Caco-2 (cell line): ENCODE data around the gene SMLR1. TPM values are rescaled to one million over a fixed set of nuclear protein-coding genes. Genes with fewer than 3 reads are reported as not detected.
"Not testable (repeated sequence)": the region's sequence is repeated elsewhere in the genome, so short reads cannot be mapped to it uniquely, and the experiment has no call there.

Experiments used
- BruUV-seq: library from RNA; stranded (reverse); fragments of 400-500 nt; replicated peaks from 2 replicates; lab custom pipeline; 2021; lab: Mats Ljungman, UMichigan
- CTCF ChIA-PET: fragments of 300-600 bp; sonication (Branson Sonifier 250); formaldehyde crosslinking; loops from one replicate; lab custom pipeline; 2022; ENCODE audit warnings: antibody characterized with exemption; lab: Charles Lee
- POLR2A ChIA-PET: fragments of 300-600 bp; sonication (Branson Sonifier 250); formaldehyde crosslinking; loops from one replicate; lab custom pipeline; 2022; ENCODE audit warnings: antibody characterized with exemption; lab: Charles Lee
- DNase-seq, 2 experiments: peaks; one replicate each; pipeline versions ENCODE4 v3.0.0 to v3.0.0-alpha.2; 2020 to 2022
- H3K27me3 ChIP-seq: replicated peaks from 2 replicates; pipeline ENCODE4 v1.6.0; 2011; ENCODE audit warnings: low read length; ENCODE audit not compliant: control insufficient read depth, insufficient read depth
- H3K36me3 ChIP-seq: 2 replicates; pipeline ENCODE4 v1.5.1; 2011; ENCODE audit warnings: low read length; ENCODE audit not compliant: control insufficient read depth, insufficient read depth
- H3K4me1 ChIP-seq: fragments of 250-450 bp; sonication (Bioruptor Pico); 2 replicates; pipeline ENCODE4 v1.5.1; 2020; ENCODE audit warnings: mild to moderate bottlenecking
- H3K4me3 ChIP-seq: 2 replicates; pipeline ENCODE4 v1.5.1; 2011; ENCODE audit warnings: low read depth, mild to moderate bottlenecking, control low read depth, low read length
- H3K9me3 ChIP-seq: fragments of 250-450 bp; sonication (Bioruptor Pico); 2 replicates; pipeline ENCODE4 v1.5.1; 2020; ENCODE audit warnings: mild to moderate bottlenecking, moderate library complexity
- H3K27ac Mint-ChIP-seq: one replicate; pipeline ENCODE4 v1.8.0; 2022; ENCODE audit warnings: mixed read lengths; ENCODE audit not compliant: unreplicated experiment
- H3K27me3 Mint-ChIP-seq: one replicate; pipeline ENCODE4 v1.8.0; 2022; ENCODE audit warnings: mixed read lengths; ENCODE audit not compliant: insufficient read depth, unreplicated experiment
- H3K36me3 Mint-ChIP-seq: one replicate; pipeline ENCODE4 v1.8.0; 2022; ENCODE audit warnings: mild to moderate bottlenecking, mixed read lengths; ENCODE audit not compliant: insufficient read depth, unreplicated experiment
- H3K4me1 Mint-ChIP-seq: one replicate; pipeline ENCODE4 v1.8.0; 2022; ENCODE audit warnings: low read depth, mixed read lengths; ENCODE audit not compliant: unreplicated experiment
- H3K4me3 Mint-ChIP-seq: one replicate; pipeline ENCODE4 v1.8.0; 2022; ENCODE audit warnings: mild to moderate bottlenecking, moderate library complexity, mixed read lengths; ENCODE audit not compliant: unreplicated experiment
- H3K9me3 Mint-ChIP-seq: one replicate; pipeline ENCODE4 v1.8.0; 2022; ENCODE audit warnings: mixed read lengths; ENCODE audit not compliant: unreplicated experiment
- intact Hi-C: fragments of 100-400 bp; cut with micrococcal nuclease; formaldehyde crosslinking; loops from one replicate; pipeline ENCODE4 v1.10.0; 2022; ENCODE audit not compliant: unreplicated experiment
- total RNA-seq: library from RNA; stranded (reverse); gene quantifications from 2 replicates; pipeline ENCODE4 v1.2.3, GENCODE V29; 2022
- TF ChIP-seq, protein P1 (sequence below), 2 experiments: fragments of 200-600 bp in 1 of 2; IDR thresholded peaks; 1 replicate in 1 of 2; 2 replicates in 1 of 2; pipeline versions ENCODE4 v1.5.1 to v1.8.0; 2011 to 2022; ENCODE audit warnings: antibody characterized with exemption in 1 of 2, control low read depth in 1 of 2, inconsistent platforms in 1 of 2, low read depth in 1 of 2, low read length in 1 of 2, mild to moderate bottlenecking in 1 of 2, moderate library complexity in 1 of 2; ENCODE audit not compliant: insufficient read depth in 1 of 2, severe bottlenecking in 1 of 2, unreplicated experiment in 1 of 2

Gene SMLR1
- total RNA-seq, 1 experiment from 2014 or later: 6.9 TPM

DNA sequence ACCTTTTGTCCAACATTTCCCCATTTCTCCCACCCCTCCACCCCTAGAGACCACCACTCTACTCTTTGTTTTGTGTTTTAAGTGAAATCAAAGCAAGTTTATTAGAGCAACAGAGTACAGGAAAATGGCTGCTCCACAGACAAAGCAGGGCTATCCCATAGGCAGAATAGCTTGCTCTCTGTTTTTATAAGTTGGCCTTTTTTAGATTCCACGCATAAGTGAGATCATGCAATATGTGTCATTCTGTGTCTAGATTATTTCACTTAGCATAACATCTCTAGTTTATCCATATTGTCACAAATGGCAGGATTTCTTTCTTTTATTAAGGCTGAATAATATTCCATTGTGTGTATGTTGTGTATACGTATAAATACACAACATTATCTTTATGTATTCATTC, 30.1 kb upstream of the SMLR1 start:
- CTCF ChIA-PET: no interaction called here
- Mint-ChIP-seq H3K27ac (no peak overlapping the region), H3K9me3 (peaks cover 13% of the 10 kb centered on the region), H3K4me3 (no peak overlapping the region), H3K27me3 (no peaks in the 10 kb centered on the region), H3K36me3 (no peaks in the 10 kb centered on the region), H3K4me1 (no peaks in the 10 kb centered on the region)
- Histone ChIP-seq H3K4me1 (no peaks in the 10 kb centered on the region), H3K9me3 (peaks cover 10% of the 10 kb centered on the region; the same call in 1 of the 2 replicates), H3K27me3 (no peaks in the 10 kb centered on the region), H3K36me3 (no peaks in the 10 kb centered on the region), H3K4me3 (no peak overlapping the region)
- POLR2A ChIA-PET: no interaction called here
- intact Hi-C loops: no loop called here
- no TSS peak for BruUV-seq
- TF ChIP-seq, protein P1, sequence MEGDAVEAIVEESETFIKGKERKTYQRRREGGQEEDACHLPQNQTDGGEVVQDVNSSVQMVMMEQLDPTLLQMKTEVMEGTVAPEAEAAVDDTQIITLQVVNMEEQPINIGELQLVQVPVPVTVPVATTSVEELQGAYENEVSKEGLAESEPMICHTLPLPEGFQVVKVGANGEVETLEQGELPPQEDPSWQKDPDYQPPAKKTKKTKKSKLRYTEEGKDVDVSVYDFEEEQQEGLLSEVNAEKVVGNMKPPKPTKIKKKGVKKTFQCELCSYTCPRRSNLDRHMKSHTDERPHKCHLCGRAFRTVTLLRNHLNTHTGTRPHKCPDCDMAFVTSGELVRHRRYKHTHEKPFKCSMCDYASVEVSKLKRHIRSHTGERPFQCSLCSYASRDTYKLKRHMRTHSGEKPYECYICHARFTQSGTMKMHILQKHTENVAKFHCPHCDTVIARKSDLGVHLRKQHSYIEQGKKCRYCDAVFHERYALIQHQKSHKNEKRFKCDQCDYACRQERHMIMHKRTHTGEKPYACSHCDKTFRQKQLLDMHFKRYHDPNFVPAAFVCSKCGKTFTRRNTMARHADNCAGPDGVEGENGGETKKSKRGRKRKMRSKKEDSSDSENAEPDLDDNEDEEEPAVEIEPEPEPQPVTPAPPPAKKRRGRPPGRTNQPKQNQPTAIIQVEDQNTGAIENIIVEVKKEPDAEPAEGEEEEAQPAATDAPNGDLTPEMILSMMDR (IDR thresholded peaks at IDR 0.05; ENCODE audit: insufficient read depth in 1 of 2, low read depth in 1 of 2, low read length in 1 of 2, severe bottlenecking in 1 of 2, unreplicated experiment in 1 of 2): no peak
- DNase-seq: no peak

DNA sequence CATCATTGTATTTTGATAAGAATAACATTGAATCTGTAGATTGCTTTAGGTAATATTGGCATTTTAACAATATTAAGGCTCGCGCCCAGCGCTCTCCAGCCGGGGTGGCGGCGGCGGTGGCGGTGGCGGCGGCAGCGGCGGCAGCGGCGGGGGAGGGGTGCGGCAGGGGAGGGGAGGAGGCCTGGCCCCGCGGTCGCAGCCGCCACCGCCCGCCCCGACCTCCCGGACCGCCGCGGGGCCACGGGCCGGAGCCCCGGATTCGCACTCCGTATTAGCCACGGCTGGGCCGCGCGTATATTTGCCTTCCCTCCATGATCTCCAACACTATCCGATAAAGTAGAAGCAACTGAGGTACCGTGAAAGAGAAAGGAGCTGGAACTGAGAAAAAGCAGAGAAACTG, 25.8 kb upstream of the SMLR1 start:
- CTCF ChIA-PET: not testable (repeated sequence)

DNA sequence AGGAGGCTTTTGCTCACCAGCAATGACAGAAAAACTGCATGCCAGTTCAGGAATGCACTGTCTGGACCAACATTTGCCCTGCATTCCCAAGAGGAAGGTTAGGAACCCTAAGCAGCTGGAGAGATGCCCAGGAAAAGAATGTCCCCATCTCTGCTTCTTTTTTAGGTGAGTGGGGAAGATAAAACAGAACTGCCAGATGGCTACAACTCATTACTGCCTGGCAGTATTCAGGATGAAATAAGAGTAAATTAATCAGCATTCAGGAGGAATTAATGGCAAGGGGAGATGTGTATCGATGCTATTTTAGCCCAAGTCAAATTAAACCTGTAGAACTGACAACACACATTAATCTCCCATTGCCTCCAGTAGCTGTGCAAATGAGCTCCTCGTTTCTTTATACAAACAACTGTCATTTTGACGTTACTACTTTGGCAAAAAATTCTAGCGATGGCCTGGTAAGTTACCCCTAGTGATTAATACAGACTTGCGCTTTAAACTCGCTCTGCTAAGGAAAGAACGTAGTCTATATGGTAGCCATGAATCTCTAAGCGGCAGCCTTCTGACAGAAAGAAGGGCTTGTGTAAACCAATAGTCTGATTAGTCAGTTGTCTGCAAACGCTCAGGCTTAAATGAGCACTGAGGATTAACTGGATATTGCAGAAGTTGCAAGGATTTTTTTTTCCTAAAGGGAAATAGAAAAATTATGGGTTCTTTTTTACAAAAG, 16.7 kb upstream of the SMLR1 start:
- no peaks in the 10 kb centered on the region for H3K36me3 ChIP-seq
- H3K9me3 ChIP-seq: no peaks in the 10 kb centered on the region
- no peaks in the 10 kb centered on the region for H3K4me1 Mint-ChIP-seq
- H3K27me3 ChIP-seq: no peaks in the 10 kb centered on the region
- no TSS peak for BruUV-seq
- no peak overlapping the region for H3K27ac Mint-ChIP-seq
- H3K36me3 Mint-ChIP-seq: no peaks in the 10 kb centered on the region
- ChIA-PET POLR2A (no interaction called here), CTCF (no interaction called here)
- no peaks in the 10 kb centered on the region for H3K9me3 Mint-ChIP-seq
- TF ChIP-seq, protein P1 (IDR thresholded peaks at IDR 0.05; ENCODE audit: insufficient read depth in 1 of 2, low read depth in 1 of 2, low read length in 1 of 2, severe bottlenecking in 1 of 2, unreplicated experiment in 1 of 2): no peak
- H3K4me3 Mint-ChIP-seq: no peak overlapping the region
- intact Hi-C loops: no loop called here
- H3K4me3 ChIP-seq: no peak overlapping the region
- peaks cover 9% of the 10 kb centered on the region for H3K4me1 ChIP-seq
- H3K27me3 Mint-ChIP-seq: no peaks in the 10 kb centered on the region
- no peak for DNase-seq

More for the DNA sequence above, 25.8 kb upstream of the SMLR1 start:
- H3K27me3 Mint-ChIP-seq, H3K36me3 Mint-ChIP-seq, H3K36me3 ChIP-seq, BruUV-seq, H3K27ac Mint-ChIP-seq, POLR2A ChIA-PET, H3K27me3 ChIP-seq, H3K4me1 Mint-ChIP-seq, H3K4me3 ChIP-seq, H3K4me3 Mint-ChIP-seq, DNase-seq, H3K4me1 ChIP-seq, intact Hi-C loops: not testable (repeated sequence)
- peaks cover 13% of the 10 kb centered on the region for H3K9me3 Mint-ChIP-seq
- H3K9me3 ChIP-seq: peaks cover 10% of the 10 kb centered on the region; the same call in 1 of the 2 replicates
